ENCODE measurements around the gene IL15RA.

- TF ChIP-seq CTCF (conservative IDR thresholded peaks at IDR 0.05), result no peak
- no peak for TF ChIP-seq EZH2 (IDR thresholded peaks at IDR 0.05; ENCODE audit: low read depth)
These were observed 65.7 kb downstream of the IL15RA start for GRCh38 chr10:5911670-5912069.
